AG04450 (cell line): Measurements from ENCODE around the gene BNIP5. TPM values are rescaled to one million over a fixed set of nuclear protein-coding genes. Genes with fewer than 3 reads are reported as not detected.

Experiments used
- CTCF ChIA-PET: fragments of 300-600, 350-600 bp; formaldehyde crosslinking; extraction: SDS; loops from one replicate; lab custom pipeline; 2022; ENCODE audit warnings: antibody characterized with exemption, inconsistent platforms; lab: Charles Lee
- POLR2A ChIA-PET: fragments of 350-600 bp; formaldehyde crosslinking; extraction: SDS; loops from one replicate; lab custom pipeline; 2021; ENCODE audit warnings: antibody characterized with exemption, inconsistent platforms; lab: Yijun Ruan, JAX
- DNase-seq: peaks from one replicate; pipeline ENCODE4 v3.0.0-alpha.2; 2011; ENCODE audit warnings: low read depth, low spot score
- H3K27ac ChIP-seq: one replicate; pipeline ENCODE4 v1.5.1; 2012; ENCODE audit warnings: low read depth, low read length, control low read depth
- H3K27me3 ChIP-seq: one replicate; pipeline ENCODE4 v1.6.0; 2012; ENCODE audit warnings: low read length; ENCODE audit not compliant: control insufficient read depth, insufficient read depth
- H3K4me3 ChIP-seq: 2 replicates; pipeline ENCODE4 v1.5.1; 2011; ENCODE audit warnings: mild to moderate bottlenecking, low read depth, low read length, control low read depth
- H3K9me3 ChIP-seq: 2 replicates; pipeline ENCODE4 v1.5.1; 2012; ENCODE audit warnings: low read length; ENCODE audit not compliant: control insufficient read depth, insufficient read depth
- polyA plus RNA-seq: library from polyadenylated mRNA; depleted of rRNA; stranded (reverse); fragments of >200 nt; gene quantifications from 2 replicates; pipeline ENCODE4 v1.2.3, GENCODE V29; 2011
- TF ChIP-seq, protein P1 (sequence below): IDR thresholded peaks from 2 replicates; pipeline ENCODE4 v1.5.1; 2011; ENCODE audit warnings: low read depth, low read length, control low read depth, inconsistent platforms

Gene BNIP5
- polyA plus RNA-seq, 1 experiment = not detected

DNA sequence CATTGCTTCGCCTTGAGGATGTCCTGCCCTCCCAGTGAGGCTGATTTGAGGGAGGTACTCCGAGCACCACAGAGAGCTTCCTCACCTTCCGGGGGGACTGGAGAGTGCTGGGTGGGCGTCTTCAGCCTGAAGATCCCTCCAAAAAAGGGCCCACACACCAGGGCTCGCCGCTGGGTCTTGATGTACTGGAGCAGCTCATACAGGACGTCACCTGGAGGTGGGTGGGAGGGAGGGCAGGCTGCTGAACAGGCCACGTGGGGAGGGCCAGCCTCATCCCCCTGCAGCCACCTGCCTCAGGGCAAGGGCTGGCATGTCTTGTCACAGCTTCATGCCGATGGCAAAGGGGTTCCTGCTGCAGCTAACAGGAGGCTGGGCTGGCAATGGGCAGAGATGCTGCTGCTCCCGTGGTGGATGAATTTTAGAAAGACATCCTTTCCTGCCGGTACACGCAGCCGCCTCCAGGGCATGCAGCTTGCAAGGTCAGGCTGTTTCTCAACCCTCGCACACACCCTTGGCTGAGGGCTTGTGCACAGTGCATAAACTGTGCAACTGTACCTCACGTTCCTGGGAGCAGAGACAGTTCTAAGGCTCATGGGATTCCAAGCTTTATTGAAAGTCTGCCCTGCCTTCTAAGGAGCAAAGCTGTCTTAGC, 36.8 kb upstream of the BNIP5 start:
- ChIA-PET CTCF (interaction anchor here (1.0 to 1.5 kb wide), 2 partner anchors 11 to 13 kb away, joined by 3 to 4 read pairs; no protein-coding TSS in a partner anchor), POLR2A (no interaction called here)
- TF ChIP-seq, protein P1, sequence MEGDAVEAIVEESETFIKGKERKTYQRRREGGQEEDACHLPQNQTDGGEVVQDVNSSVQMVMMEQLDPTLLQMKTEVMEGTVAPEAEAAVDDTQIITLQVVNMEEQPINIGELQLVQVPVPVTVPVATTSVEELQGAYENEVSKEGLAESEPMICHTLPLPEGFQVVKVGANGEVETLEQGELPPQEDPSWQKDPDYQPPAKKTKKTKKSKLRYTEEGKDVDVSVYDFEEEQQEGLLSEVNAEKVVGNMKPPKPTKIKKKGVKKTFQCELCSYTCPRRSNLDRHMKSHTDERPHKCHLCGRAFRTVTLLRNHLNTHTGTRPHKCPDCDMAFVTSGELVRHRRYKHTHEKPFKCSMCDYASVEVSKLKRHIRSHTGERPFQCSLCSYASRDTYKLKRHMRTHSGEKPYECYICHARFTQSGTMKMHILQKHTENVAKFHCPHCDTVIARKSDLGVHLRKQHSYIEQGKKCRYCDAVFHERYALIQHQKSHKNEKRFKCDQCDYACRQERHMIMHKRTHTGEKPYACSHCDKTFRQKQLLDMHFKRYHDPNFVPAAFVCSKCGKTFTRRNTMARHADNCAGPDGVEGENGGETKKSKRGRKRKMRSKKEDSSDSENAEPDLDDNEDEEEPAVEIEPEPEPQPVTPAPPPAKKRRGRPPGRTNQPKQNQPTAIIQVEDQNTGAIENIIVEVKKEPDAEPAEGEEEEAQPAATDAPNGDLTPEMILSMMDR = no peak
- H3K27ac ChIP-seq = no peak overlapping the region
- DNase-seq = no peak
- H3K4me3 ChIP-seq = no peak overlapping the region
- no peaks in the 10 kb centered on the region; the same call in 1 of the 2 replicates for H3K9me3 ChIP-seq
- peaks cover 38% of the 10 kb centered on the region for H3K27me3 ChIP-seq

DNA sequence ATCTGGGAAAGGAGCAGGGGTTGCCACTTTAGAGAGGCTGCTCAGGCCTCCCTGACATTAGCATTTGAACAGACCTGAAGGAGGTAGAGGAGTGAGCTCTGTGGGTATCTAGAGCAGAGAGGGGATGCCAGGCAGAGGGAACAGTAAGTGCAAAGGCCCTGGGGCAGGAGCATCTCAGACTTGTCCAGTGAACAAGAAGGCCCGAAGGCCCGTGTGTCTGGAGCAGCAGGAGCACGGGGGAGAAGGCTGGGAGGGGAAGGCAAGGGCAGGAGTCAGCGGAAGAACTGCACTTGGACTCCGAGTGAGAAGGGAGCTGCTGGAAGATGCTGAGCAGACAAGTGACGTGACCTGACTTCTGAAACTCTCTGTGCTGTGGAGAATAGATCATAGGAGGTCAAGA, 35.4 kb upstream of the BNIP5 start:
- POLR2A ChIA-PET = no interaction called here
- no peak for DNase-seq
- TF ChIP-seq, protein P1 = no peak
- no peak overlapping the region for H3K4me3 ChIP-seq
- no peak overlapping the region for H3K27ac ChIP-seq
- H3K27me3 ChIP-seq = peaks cover 36% of the 10 kb centered on the region
- H3K9me3 ChIP-seq = no peaks in the 10 kb centered on the region; the same call in 1 of the 2 replicates
- CTCF ChIA-PET = no interaction called here

DNA sequence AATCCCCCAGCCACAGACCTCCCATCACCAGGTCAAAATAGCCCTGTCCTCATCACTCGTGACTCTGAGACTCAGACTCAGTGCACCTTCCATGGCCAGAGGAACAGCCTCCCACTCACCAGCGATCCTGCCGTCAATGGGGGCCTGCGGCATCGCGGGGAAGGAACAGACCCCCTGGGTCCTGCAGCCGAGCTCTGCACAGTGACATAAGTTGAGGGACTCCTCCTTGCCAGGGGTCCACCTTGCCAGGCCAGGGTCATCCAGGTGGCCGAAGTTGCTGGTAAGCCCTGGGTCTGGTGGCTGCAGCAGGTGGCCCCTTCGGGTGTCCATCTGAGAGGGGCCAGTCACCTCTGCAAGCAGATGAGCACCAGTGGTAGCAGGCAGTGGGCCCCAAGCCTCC, 34.5 kb upstream of the BNIP5 start:
- no peaks in the 10 kb centered on the region; the same call in 1 of the 2 replicates for H3K9me3 ChIP-seq
- no peak overlapping the region for H3K27ac ChIP-seq
- no peak overlapping the region for H3K4me3 ChIP-seq
- ChIA-PET CTCF (no interaction called here), POLR2A (no interaction called here)
- no peak for DNase-seq
- H3K27me3 ChIP-seq = peaks cover 33% of the 10 kb centered on the region
- TF ChIP-seq, protein P1 = no peak

DNA sequence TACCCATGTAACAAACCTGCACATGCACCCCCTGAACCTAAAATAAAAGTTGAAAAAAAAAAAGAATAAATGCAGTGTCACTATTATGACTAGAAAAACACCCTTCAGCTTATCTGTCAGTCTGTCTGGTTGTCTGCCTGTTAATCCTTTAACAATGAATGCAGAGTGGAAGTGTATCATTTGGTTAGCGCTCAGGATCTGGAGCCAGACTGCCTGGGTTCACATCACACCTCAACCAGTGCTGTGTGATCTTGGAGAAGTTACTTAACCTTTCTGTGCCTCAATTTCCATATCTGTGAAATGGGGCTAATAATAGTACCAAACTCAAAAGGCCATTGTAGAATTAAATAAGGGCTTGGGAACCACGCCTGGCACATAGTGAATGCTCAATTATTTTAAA, 34.0 kb upstream of the BNIP5 start:
- Histone ChIP-seq H3K9me3 (no peaks in the 10 kb centered on the region; the same call in 1 of the 2 replicates), H3K27ac (no peak overlapping the region), H3K4me3 (no peak overlapping the region), H3K27me3 (peaks cover 29% of the 10 kb centered on the region)
- DNase-seq = no peak
- ChIA-PET CTCF (no interaction called here), POLR2A (interaction anchor here (0.7 kb wide), 1 partner anchor 240 kb away, joined by 4 read pairs; no protein-coding TSS in a partner anchor)
- TF ChIP-seq, protein P1 = no peak
